Caco-2 (cell line): Measurements from ENCODE around the gene LMO1. TPM values are rescaled to one million over a fixed set of nuclear protein-coding genes. Genes with fewer than 3 reads are reported as not detected.

Source experiments
- BruUV-seq: library from RNA; stranded (reverse); fragments of 400-500 nt; replicated peaks from 2 replicates; lab custom pipeline; 2021; lab: Mats Ljungman, UMichigan
- CTCF ChIA-PET: fragments of 300-600 bp; sonication (Branson Sonifier 250); formaldehyde crosslinking; loops from one replicate; lab custom pipeline; 2022; ENCODE audit warnings: antibody characterized with exemption; lab: Charles Lee
- POLR2A ChIA-PET: fragments of 300-600 bp; sonication (Branson Sonifier 250); formaldehyde crosslinking; loops from one replicate; lab custom pipeline; 2022; ENCODE audit warnings: antibody characterized with exemption; lab: Charles Lee
- DNase-seq, 2 experiments: peaks; one replicate each; pipeline versions ENCODE4 v3.0.0 to v3.0.0-alpha.2; 2020 to 2022
- H3K27me3 ChIP-seq: replicated peaks from 2 replicates; pipeline ENCODE4 v1.6.0; 2011; ENCODE audit warnings: low read length; ENCODE audit not compliant: control insufficient read depth, insufficient read depth
- H3K36me3 ChIP-seq: 2 replicates; pipeline ENCODE4 v1.5.1; 2011; ENCODE audit warnings: low read length; ENCODE audit not compliant: control insufficient read depth, insufficient read depth
- H3K4me1 ChIP-seq: fragments of 250-450 bp; sonication (Bioruptor Pico); 2 replicates; pipeline ENCODE4 v1.5.1; 2020; ENCODE audit warnings: mild to moderate bottlenecking
- H3K4me3 ChIP-seq: 2 replicates; pipeline ENCODE4 v1.5.1; 2011; ENCODE audit warnings: low read depth, mild to moderate bottlenecking, control low read depth, low read length
- H3K9me3 ChIP-seq: fragments of 250-450 bp; sonication (Bioruptor Pico); 2 replicates; pipeline ENCODE4 v1.5.1; 2020; ENCODE audit warnings: mild to moderate bottlenecking, moderate library complexity
- H3K27ac Mint-ChIP-seq: one replicate; pipeline ENCODE4 v1.8.0; 2022; ENCODE audit warnings: mixed read lengths; ENCODE audit not compliant: unreplicated experiment
- H3K27me3 Mint-ChIP-seq: one replicate; pipeline ENCODE4 v1.8.0; 2022; ENCODE audit warnings: mixed read lengths; ENCODE audit not compliant: insufficient read depth, unreplicated experiment
- H3K36me3 Mint-ChIP-seq: one replicate; pipeline ENCODE4 v1.8.0; 2022; ENCODE audit warnings: mild to moderate bottlenecking, mixed read lengths; ENCODE audit not compliant: insufficient read depth, unreplicated experiment
- H3K4me1 Mint-ChIP-seq: one replicate; pipeline ENCODE4 v1.8.0; 2022; ENCODE audit warnings: low read depth, mixed read lengths; ENCODE audit not compliant: unreplicated experiment
- H3K4me3 Mint-ChIP-seq: one replicate; pipeline ENCODE4 v1.8.0; 2022; ENCODE audit warnings: mild to moderate bottlenecking, moderate library complexity, mixed read lengths; ENCODE audit not compliant: unreplicated experiment
- H3K9me3 Mint-ChIP-seq: one replicate; pipeline ENCODE4 v1.8.0; 2022; ENCODE audit warnings: mixed read lengths; ENCODE audit not compliant: unreplicated experiment
- intact Hi-C: fragments of 100-400 bp; cut with micrococcal nuclease; formaldehyde crosslinking; loops from one replicate; pipeline ENCODE4 v1.10.0; 2022; ENCODE audit not compliant: unreplicated experiment
- total RNA-seq: library from RNA; stranded (reverse); gene quantifications from 2 replicates; pipeline ENCODE4 v1.2.3, GENCODE V29; 2022
- TF ChIP-seq, protein P1 (sequence below), 2 experiments: fragments of 200-600 bp in 1 of 2; IDR thresholded peaks; 1 replicate in 1 of 2; 2 replicates in 1 of 2; pipeline versions ENCODE4 v1.5.1 to v1.8.0; 2011 to 2022; ENCODE audit warnings: antibody characterized with exemption in 1 of 2, control low read depth in 1 of 2, inconsistent platforms in 1 of 2, low read depth in 1 of 2, low read length in 1 of 2, mild to moderate bottlenecking in 1 of 2, moderate library complexity in 1 of 2; ENCODE audit not compliant: insufficient read depth in 1 of 2, severe bottlenecking in 1 of 2, unreplicated experiment in 1 of 2

LMO1 gene
- total RNA-seq, 1 experiment from 2014 or later = not detected

DNA sequence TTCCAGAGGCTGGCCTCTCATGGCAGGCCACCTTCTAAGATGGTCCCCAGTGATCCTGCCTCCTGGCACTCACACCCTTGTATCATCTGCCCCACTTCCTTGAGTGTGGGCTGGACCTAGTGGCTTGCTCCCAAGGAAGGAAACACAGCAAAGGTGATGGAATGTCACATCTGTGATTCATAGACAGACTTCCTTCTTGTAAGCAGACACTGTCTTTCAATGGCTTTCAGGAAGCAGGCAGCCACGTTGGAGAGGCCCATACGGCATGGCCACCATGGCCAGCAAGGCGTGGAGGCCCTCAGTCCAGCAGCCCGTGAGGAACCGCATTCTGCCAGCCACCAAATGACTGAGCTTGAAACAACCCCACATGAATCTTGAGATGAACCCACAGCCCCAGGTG lies 11.3 kb downstream of the LMO1 start:
- no peaks in the 10 kb centered on the region for H3K4me1 Mint-ChIP-seq
- ChIA-PET POLR2A (no interaction called here), CTCF (interaction anchor here (1.2 kb wide), 1 partner anchor 12 kb away, joined by 3 read pairs; no protein-coding TSS in a partner anchor)
- TF ChIP-seq, protein P1, sequence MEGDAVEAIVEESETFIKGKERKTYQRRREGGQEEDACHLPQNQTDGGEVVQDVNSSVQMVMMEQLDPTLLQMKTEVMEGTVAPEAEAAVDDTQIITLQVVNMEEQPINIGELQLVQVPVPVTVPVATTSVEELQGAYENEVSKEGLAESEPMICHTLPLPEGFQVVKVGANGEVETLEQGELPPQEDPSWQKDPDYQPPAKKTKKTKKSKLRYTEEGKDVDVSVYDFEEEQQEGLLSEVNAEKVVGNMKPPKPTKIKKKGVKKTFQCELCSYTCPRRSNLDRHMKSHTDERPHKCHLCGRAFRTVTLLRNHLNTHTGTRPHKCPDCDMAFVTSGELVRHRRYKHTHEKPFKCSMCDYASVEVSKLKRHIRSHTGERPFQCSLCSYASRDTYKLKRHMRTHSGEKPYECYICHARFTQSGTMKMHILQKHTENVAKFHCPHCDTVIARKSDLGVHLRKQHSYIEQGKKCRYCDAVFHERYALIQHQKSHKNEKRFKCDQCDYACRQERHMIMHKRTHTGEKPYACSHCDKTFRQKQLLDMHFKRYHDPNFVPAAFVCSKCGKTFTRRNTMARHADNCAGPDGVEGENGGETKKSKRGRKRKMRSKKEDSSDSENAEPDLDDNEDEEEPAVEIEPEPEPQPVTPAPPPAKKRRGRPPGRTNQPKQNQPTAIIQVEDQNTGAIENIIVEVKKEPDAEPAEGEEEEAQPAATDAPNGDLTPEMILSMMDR (IDR thresholded peaks at IDR 0.05; ENCODE audit: insufficient read depth in 1 of 2, low read depth in 1 of 2, low read length in 1 of 2, severe bottlenecking in 1 of 2, unreplicated experiment in 1 of 2) = no peak
- H3K27ac Mint-ChIP-seq = no peak overlapping the region
- H3K36me3 Mint-ChIP-seq = no peaks in the 10 kb centered on the region
- H3K4me3 Mint-ChIP-seq = no peak overlapping the region
- intact Hi-C loops = no loop called here
- DNase-seq = no peak
- H3K27me3 ChIP-seq = no peaks in the 10 kb centered on the region; the same call in 1 of the 2 replicates
- H3K36me3 ChIP-seq = no peaks in the 10 kb centered on the region
- no peaks in the 10 kb centered on the region for H3K9me3 Mint-ChIP-seq
- peaks cover 7% of the 10 kb centered on the region for H3K27me3 Mint-ChIP-seq
- no peak overlapping the region for H3K4me3 ChIP-seq
- H3K9me3 ChIP-seq = no peaks in the 10 kb centered on the region
- H3K4me1 ChIP-seq = no peaks in the 10 kb centered on the region
- BruUV-seq = no TSS peak

DNA sequence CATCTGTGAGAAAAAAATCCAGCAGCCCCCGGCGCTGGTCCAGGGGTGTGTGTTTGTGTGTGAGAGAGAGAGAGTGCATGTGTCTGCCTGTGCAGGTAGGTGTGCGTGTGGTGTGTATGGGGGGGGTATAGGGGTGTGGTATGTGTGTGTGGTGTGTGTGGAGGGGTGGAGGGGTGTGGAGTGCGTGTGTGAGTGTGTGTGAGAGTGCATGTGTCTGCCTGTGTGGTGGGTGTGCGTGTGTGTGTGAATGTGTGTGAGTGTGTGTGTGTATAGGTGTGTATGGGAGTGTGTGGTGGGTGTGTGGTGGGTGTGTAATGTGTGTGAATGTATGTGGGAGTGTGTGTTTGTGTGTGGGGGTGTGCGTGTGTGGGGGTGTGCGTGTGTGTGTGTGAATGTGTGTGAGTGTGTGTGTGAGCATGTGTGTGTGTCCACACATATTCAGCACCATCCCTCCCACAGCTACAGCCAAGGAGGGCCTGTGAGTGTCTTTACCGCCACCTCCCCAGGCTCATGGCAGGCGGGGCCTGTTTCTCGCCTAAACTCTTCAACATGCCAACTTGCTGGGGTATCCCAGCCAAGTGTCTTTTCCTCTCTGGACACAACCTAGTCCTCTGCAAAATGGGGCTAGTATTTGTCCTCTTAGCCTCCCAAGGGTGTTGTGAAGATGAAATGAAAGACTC lies 11.9 kb downstream of the LMO1 start:
- no peak overlapping the region for H3K27ac Mint-ChIP-seq
- H3K36me3 ChIP-seq = no peaks in the 10 kb centered on the region
- ChIA-PET POLR2A (no interaction called here), CTCF (no interaction called here)
- no peak overlapping the region for H3K4me3 ChIP-seq
- H3K4me1 Mint-ChIP-seq = no peaks in the 10 kb centered on the region
- H3K27me3 Mint-ChIP-seq = peaks cover 10% of the 10 kb centered on the region
- H3K36me3 Mint-ChIP-seq = no peaks in the 10 kb centered on the region
- peak in 1 of 2 experiments; percentile 9 for DNase-seq
- H3K9me3 Mint-ChIP-seq = no peaks in the 10 kb centered on the region
- no peaks in the 10 kb centered on the region; the same call in 1 of the 2 replicates for H3K27me3 ChIP-seq
- H3K9me3 ChIP-seq = no peaks in the 10 kb centered on the region
- H3K4me3 Mint-ChIP-seq = no peak overlapping the region
- intact Hi-C loops = no loop called here
- no peaks in the 10 kb centered on the region for H3K4me1 ChIP-seq
- BruUV-seq = no TSS peak
- TF ChIP-seq, protein P1 (IDR thresholded peaks at IDR 0.05; ENCODE audit: insufficient read depth in 1 of 2, low read depth in 1 of 2, low read length in 1 of 2, severe bottlenecking in 1 of 2, unreplicated experiment in 1 of 2) = no peak

DNA sequence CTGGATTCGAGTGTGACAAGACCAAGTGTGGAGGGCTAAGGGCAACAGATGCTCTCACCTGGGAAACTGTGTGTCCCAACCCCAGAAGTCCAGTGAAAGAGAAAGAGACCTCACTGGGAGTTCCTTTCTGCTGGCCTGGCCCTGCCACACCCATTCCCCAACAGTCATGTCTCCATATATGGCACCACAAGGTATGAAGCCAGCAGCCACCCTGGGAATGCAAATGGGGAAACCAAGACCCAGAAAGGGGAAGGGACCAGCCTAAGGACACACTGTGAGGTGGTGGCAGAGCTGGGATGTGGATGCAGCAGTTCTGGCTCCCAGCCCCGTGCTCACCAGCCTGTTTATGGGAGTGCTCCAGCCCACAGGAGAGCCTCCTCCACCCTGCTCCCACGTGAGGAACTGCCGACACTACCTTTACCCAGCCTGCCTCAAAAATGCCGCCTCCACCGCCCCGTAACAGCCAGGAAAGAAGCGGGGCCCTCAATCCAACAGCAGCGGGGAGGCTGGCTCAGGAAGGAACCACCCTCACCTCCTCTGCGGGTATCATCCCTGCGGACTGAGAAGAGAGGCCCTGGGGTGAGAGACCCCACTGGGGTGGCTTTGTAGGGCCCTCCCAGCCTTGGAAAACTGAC lies 12.6 kb downstream of the LMO1 start:
- TF ChIP-seq, protein P1 (IDR thresholded peaks at IDR 0.05; ENCODE audit: insufficient read depth in 1 of 2, low read depth in 1 of 2, low read length in 1 of 2, severe bottlenecking in 1 of 2, unreplicated experiment in 1 of 2) = no peak
- peaks cover 10% of the 10 kb centered on the region for H3K27me3 Mint-ChIP-seq
- no peaks in the 10 kb centered on the region for H3K9me3 Mint-ChIP-seq
- no peaks in the 10 kb centered on the region for H3K36me3 ChIP-seq
- H3K9me3 ChIP-seq = no peaks in the 10 kb centered on the region
- intact Hi-C loops = no loop called here
- no peaks in the 10 kb centered on the region for H3K4me1 Mint-ChIP-seq
- BruUV-seq = no TSS peak
- no peaks in the 10 kb centered on the region; the same call in 1 of the 2 replicates for H3K27me3 ChIP-seq
- H3K4me3 Mint-ChIP-seq = no peak overlapping the region
- no peaks in the 10 kb centered on the region for H3K36me3 Mint-ChIP-seq
- no peak overlapping the region for H3K4me3 ChIP-seq
- no peaks in the 10 kb centered on the region for H3K4me1 ChIP-seq
- ChIA-PET POLR2A (no interaction called here), CTCF (interaction anchor here (0.5 kb wide), 1 partner anchor 63 kb away, joined by 3 read pairs; no protein-coding TSS in a partner anchor)
- H3K27ac Mint-ChIP-seq = no peak overlapping the region
- DNase-seq = peak in 1 of 2 experiments; percentile 12
